SKM-1 (cell line): ENCODE results near the gene XAB2.

Source experiments
- DNase-seq: peaks from one replicate; lab custom pipeline; 2025; ENCODE audit not compliant: unreplicated experiment; lab: John Stamatoyannopoulos, UW

Gene XAB2

DNA sequence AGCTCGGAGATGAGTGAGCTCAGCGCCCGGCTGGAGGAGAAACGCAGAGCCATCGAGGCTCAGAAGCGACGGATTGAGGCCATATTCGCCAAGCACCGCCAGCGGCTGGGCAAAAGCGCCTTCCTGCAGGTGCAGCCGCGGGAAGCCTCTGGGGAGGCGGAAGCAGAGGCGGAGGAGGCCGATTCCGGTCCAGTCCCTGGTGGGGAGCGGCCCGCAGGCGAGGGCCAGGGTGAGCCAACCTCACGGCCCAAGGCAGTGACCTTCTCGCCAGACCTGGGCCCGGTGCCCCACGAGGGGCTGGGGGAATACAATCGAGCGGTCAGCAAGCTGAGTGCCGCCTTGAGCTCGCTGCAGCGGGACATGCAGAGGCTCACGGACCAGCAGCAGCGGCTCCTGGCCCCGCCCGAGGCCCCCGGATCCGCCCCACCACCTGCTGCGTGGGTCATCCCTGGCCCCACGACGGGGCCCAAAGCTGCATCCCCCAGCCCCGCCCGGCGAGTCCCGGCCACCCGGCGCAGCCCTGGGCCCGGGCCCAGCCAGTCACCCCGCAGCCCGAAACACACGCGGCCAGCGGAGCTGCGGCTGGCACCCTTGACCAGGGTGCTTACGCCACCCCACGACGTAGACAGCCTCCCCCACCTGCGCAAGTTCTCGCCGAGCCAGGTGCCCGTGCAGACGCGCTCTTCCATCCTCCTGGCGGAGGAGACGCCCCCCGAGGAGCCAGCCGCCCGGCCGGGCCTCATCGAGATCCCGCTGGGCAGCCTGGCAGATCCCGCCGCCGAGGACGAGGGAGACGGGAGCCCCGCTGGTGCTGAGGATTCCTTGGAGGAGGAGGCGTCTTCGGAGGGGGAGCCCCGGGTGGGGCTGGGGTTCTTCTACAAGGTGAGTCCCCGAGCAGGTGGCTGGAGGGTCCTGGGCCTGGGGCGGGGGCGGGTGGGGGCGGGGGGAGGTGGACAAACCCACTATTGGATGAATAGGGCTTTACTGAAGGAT lies 16.8 kb downstream of the XAB2 start:
- DNase-seq: no peak

DNA sequence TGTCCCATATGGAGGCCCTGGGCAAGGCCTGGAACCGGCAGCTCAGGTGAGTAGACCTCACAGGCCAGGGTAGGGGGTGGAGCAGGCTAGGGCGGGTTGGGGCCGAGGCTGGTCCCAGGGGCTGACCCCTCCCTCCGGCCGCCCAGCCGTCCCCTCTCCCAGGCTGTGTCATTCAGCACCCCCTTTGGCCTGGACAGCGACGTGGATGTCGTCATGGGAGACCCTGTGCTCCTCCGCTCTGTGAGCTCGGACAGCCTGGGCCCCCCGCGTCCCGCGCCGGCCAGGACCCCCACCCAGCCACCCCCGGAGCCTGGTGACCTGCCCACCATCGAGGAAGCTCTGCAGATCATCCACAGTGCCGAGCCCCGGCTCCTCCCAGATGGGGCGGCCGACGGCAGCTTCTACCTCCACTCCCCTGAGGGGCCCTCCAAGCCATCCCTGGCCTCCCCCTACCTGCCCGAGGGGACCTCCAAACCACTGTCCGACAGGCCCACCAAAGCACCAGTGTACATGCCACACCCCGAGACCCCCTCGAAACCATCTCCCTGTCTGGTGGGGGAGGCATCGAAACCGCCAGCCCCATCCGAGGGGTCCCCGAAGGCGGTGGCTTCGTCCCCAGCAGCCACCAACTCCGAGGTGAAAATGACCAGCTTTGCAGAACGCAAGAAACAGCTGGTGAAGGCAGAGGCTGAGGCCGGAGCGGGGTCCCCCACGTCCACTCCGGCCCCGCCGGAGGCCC lies 17.6 kb downstream of the XAB2 start:
- no peak for DNase-seq

- no peak for DNase-seq
Observed at GRCh38 chr19:7610491-7611240, 18.7 kb downstream of the XAB2 start.

DNA sequence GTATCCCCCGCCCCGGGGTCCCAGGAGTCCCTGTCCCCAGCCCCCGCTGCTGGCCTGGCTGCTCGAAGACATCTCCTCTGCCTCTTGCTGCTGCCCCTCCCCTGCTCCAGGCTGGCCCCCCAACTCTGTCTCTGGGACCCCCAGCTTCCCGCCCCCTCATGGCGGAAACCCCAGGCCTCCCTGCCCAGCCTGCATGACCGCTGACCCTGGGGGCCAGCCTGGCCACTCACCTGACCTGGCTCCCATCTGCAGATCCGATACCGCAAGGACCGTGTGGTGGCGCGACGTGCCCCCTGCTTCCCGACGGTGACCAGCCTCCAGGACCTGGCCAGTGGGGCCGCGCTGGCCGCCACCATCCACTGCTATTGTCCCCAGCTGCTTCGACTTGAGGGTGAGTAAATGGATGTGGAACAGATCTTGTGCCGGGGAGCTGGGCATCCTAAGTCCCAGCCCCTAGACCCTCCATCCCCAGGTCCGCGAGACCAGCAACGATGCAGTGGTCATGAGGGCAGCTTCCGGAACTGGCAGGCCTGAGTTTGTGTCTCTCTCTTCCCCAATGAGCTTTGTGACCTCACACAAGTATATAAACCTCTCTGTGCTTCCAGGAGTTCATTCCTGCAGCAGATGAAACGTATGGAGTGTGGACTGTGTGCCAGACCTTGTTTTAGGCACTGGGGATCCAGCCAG lies 21.3 kb downstream of the XAB2 start:
- DNase-seq: no peak

DNA sequence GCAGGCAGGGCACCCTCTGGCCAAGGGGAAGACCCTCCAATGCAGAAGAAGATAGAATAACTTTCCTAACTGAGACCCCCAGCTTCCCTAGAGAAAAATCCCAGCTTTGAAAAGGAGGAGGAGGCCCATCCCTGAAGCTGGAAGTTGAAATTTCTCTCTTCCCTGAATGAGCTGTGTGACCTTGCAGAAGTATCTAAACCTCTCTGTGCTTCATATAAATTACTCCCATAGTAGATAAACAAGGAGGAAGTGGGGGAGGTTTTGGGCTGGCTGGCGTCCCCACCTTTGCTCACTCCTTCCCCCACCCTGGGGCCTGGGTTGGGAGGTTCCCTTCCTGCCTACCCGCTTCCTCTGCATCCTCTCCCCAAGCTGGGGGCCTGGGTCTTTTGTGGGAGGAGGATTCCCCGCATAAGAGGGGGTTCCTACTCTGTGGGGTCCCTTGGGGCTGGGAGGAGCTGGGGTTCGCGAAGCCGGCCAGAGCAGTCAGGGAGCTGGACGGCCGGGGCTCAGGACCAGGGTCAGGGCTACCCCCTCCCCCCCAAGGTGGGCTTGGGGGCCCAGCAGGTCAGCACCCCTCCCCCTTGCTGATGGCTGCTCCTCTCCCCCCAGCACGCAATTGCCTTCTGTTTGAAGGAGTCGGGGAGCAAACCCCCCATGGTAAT lies 22.0 kb downstream of the XAB2 start:
- DNase-seq: no peak

DNA sequence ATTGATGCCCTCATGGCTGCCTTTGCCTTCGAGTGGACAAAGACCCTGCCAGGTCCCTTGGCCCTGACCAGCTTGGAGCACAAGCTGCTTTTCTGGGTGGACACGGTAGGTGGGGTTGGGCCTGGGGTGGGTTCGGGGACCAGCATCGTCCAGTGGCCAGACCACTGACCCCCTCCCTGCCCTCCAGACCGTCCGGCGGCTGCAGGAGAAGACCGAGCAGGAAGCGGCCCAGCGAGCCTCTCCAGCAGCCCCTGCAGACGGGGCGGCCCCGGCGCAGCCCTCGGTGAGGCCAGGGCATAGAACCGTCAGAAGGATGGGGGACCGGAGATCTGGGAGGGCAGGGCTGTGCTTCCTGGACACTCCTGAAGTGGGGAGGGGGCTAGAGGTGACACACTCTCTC lies 23.1 kb downstream of the XAB2 start:
- DNase-seq: no peak

- DNase-seq: peak; percentile 29
Observed at GRCh38 chr19:7605490-7606222, 23.7 kb downstream of the XAB2 start.

- no peak for DNase-seq
Observed at GRCh38 chr19:7603919-7604318, 25.4 kb downstream of the XAB2 start.

DNA sequence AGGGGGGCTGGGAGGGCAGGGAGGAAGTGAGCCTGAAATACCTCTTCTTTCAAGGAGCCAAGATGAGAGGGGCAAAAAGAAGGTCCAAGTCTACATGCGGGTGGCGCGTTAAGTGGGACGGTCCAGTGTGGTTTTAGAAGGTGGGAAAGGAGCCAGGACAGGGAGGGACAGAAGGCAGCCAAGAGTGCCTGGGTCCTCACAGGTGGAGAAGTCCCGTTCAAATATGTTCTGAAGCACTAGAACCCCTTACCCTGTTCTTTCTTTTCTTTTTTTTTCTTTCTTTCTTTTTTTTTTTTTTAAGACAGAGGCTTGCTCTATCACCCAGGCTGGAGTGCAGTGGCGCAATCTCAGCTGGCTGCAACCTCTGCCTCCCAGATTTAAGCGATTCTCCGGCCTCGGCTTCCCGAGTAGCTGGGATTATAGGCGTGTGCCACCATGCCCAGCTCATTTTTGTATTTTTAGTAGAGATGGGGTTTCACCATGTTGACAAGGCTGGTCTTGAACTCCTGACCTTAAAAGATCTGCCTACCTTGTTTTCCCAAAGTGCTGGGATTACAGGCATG lies 26.3 kb downstream of the XAB2 start:
- DNase-seq: no peak

DNA sequence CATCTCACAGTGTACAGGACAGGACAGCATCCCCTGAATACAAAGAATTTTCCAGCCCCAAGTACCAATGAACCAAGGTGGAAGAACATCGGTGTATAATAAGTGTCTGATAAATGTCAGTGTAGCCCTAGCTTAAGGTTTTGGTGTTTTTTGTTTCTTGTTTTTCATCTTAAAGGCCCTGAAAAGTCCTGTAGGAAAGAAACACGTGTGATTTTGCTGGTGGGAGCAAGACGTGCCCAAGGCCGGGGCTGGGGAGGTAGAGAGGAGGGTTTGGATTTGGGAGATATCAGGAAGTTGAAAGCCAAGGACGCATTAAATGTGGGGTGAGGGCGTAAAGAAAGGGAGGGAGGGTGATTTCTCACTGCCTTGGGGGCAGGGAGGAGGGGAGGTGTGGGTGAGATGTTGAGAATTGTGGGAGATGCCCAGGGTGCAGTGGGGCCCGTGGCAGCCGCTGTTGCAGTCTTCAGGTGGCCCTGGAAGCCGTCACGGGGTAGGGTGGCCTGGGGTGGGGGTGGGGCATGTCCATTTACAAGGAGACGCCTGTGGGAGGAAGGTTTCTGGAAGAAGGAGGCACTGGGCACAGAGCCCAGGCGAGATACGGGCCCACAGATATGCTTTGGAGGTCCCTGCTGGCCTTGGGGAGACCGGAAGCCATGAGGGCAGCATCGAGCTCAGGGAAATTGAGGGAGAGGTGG lies 27.0 kb downstream of the XAB2 start:
- DNase-seq: no peak

DNA sequence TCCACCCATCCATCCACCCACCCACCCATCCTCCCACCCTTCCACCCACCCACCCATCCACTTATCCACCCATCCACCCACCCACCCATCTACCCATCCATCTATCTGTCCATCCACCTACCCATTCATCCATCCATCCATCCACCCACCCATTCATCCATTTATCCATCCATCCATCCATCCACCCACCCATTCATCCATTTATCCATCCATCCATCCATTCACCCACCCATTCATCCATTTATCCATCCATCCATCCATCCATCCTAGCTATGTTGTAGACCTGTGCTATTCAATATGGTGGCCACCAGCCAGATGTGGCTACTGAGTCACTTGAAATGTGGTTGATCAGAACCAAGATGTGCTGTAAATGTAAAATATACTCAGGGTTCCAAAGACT lies 28.6 kb downstream of the XAB2 start:
- no peak for DNase-seq

- DNase-seq: no peak
Observed at GRCh38 chr19:7598180-7598579, 31.2 kb downstream of the XAB2 start.

- no peak for DNase-seq
Observed at GRCh38 chr19:7597689-7598088, 31.7 kb downstream of the XAB2 start.

- no peak for DNase-seq
Observed at GRCh38 chr19:7596211-7596937, 33.0 kb downstream of the XAB2 start.

- DNase-seq: no peak
Observed at GRCh38 chr19:7595466-7596133, 33.7 kb downstream of the XAB2 start, which contains the start of gene CAMSAP3. Gene CAMSAP3 (plus strand): TSS chr19:7595863. CDS start chr19:7596003, 140 bp downstream.

GRCh38 chr19:7590256-7590655 lies 39.1 kb downstream of the XAB2 start:
- no peak for DNase-seq

GRCh38 chr19:7589822-7590221 lies 39.5 kb downstream of the XAB2 start:
- no peak for DNase-seq
